HUES64 (cell line): ENCODE results near the gene CFAP126.
"Not testable (repeated sequence)": the region's sequence is repeated elsewhere in the genome, so short reads cannot be mapped to it uniquely, and the experiment has no call there.

ENCODE experiments used
- H3K27ac ChIP-seq: 2 replicates; pipeline ENCODE4 v1.7.0; 2013; ENCODE audit warnings: low read depth, low read length, inconsistent platforms
- H3K27me3 ChIP-seq: 2 replicates; pipeline ENCODE4 v1.6.1; 2013; ENCODE audit warnings: mild to moderate bottlenecking, low read length; ENCODE audit not compliant: insufficient read depth
- H3K36me3 ChIP-seq: 2 replicates; pipeline ENCODE4 v1.6.1; 2013; ENCODE audit warnings: mild to moderate bottlenecking, low read length; ENCODE audit not compliant: insufficient read depth
- H3K4me1 ChIP-seq: 2 replicates; pipeline ENCODE4 v1.6.1; 2013; ENCODE audit warnings: mild to moderate bottlenecking, low read length, moderate library complexity; ENCODE audit not compliant: insufficient read depth
- H3K4me3 ChIP-seq: 2 replicates; pipeline ENCODE4 v1.5.1; 2013; ENCODE audit warnings: mild to moderate bottlenecking, low read length, moderate library complexity
- H3K9ac ChIP-seq: 2 replicates; pipeline ENCODE4 v1.6.1; 2013; ENCODE audit warnings: mild to moderate bottlenecking, low read depth, low read length
- H3K9me3 ChIP-seq: 2 replicates; pipeline ENCODE4 v1.6.1; 2013; ENCODE audit warnings: low read depth, low read length; ENCODE audit not compliant: insufficient read depth
- WGBS: fragments of 150-250, 120-280 bp; methylation state at CpG from one replicate; pipeline ENCODE4 v1.1.7; 2013; ENCODE audit warnings: missing lambda C conversion rate; 5-methylcytosine and 5-hydroxymethylcytosine counted together

Gene CFAP126

GRCh38 chr1:161335796-161336195 is 31.9 kb downstream of the CFAP126 start:
- Histone ChIP-seq H3K9ac (no peak overlapping the region), H3K4me1 (no peaks in the 10 kb centered on the region), H3K36me3 (peaks cover 70% of the 10 kb centered on the region), H3K27ac (no peak overlapping the region), H3K27me3 (no peaks in the 10 kb centered on the region), H3K4me3 (no peak overlapping the region), H3K9me3 (no peaks in the 10 kb centered on the region)
- 96% methylated on average over 3 of the region's 3 CpGs for WGBS

- Histone ChIP-seq H3K9ac (no peak overlapping the region), H3K9me3 (no peaks in the 10 kb centered on the region), H3K4me3 (no peak overlapping the region), H3K36me3 (peaks cover 73% of the 10 kb centered on the region), H3K27me3 (no peaks in the 10 kb centered on the region), H3K4me1 (no peaks in the 10 kb centered on the region; the same call in 1 of the 2 replicates), H3K27ac (no peak overlapping the region)
- WGBS, result 93% methylated on average over 8 of the region's 9 CpGs
Measured at GRCh38 chr1:161333166-161333565, 34.5 kb downstream of the CFAP126 start.

GRCh38 chr1:161330346-161330745 is 37.3 kb downstream of the CFAP126 start:
- WGBS, result 88% methylated on average over 4 of the region's 4 CpGs

GRCh38 chr1:161324020-161324419 is 43.7 kb downstream of the CFAP126 start:
- Histone ChIP-seq H3K4me1 (no peaks in the 10 kb centered on the region), H3K27me3 (no peaks in the 10 kb centered on the region), H3K4me3 (no peak overlapping the region), H3K9me3 (no peaks in the 10 kb centered on the region), H3K36me3 (peaks cover 50% of the 10 kb centered on the region), H3K9ac (no peak overlapping the region), H3K27ac (no peak overlapping the region)
- 96% methylated on average over 4 of the region's 4 CpGs for WGBS

More at GRCh38 chr1:161330346-161330745, 37.3 kb downstream of the CFAP126 start:
- Histone ChIP-seq H3K4me1 (no peaks in the 10 kb centered on the region; the same call in 1 of the 2 replicates), H3K9me3 (no peaks in the 10 kb centered on the region), H3K9ac (no peak overlapping the region), H3K36me3 (peaks cover 81% of the 10 kb centered on the region), H3K4me3 (no peak overlapping the region), H3K27me3 (no peaks in the 10 kb centered on the region), H3K27ac (0 out of 2 replicates have a peak overlapping the region, but pooled peaks have one; percentile 10)

GRCh38 chr1:161315841-161316674 is 51.6 kb downstream of the CFAP126 start:
- not testable (repeated sequence) for H3K27ac ChIP-seq, H3K36me3 ChIP-seq, H3K9ac ChIP-seq, H3K9me3 ChIP-seq, H3K27me3 ChIP-seq
- peak overlapping the region; percentile 28 for H3K4me3 ChIP-seq
- H3K4me1 ChIP-seq, result peaks cover 24% of the 10 kb centered on the region
- WGBS, result 32% methylated on average over 15 of the region's 17 CpGs
